Activated naive CD4-positive, alpha-beta T cell treated with anti-CD3 and anti-CD28 coated beads, Interleukin-2, amount 10 ng/mL, durations not matched to agents 7 days and 5 days (primary cell): ENCODE data around the gene NFATC2.
A peak's percentile ranks its signal among the peaks of the same experiment; 100 is the strongest.

Source experiments
- CTCF ChIA-PET: fragments of 350-600 bp; sonication (Branson Sonifier 250); formaldehyde crosslinking; loops from one replicate; lab custom pipeline; 2021; ENCODE audit warnings: antibody characterized with exemption; lab: Charles Lee
- DNase-seq: peaks from one replicate; pipeline ENCODE4 v3.0.0-alpha.2; 2020
- H3K27ac Mint-ChIP-seq: one replicate; pipeline ENCODE4 v1.8.0; 2021; ENCODE audit warnings: mild to moderate bottlenecking, moderate library complexity, mixed read lengths
- H3K27me3 Mint-ChIP-seq: one replicate; pipeline ENCODE4 v1.8.0; 2021; ENCODE audit warnings: mild to moderate bottlenecking, mixed read lengths
- H3K36me3 Mint-ChIP-seq: one replicate; pipeline ENCODE4 v1.8.0; 2021; ENCODE audit warnings: mixed read lengths
- H3K4me1 Mint-ChIP-seq: one replicate; pipeline ENCODE4 v1.8.0; 2021; ENCODE audit warnings: mixed read lengths
- H3K4me3 Mint-ChIP-seq: one replicate; pipeline ENCODE4 v1.8.0; 2021; ENCODE audit warnings: mild to moderate bottlenecking, moderate library complexity, mixed read lengths
- H3K9me3 Mint-ChIP-seq: one replicate; pipeline ENCODE4 v1.8.0; 2021; ENCODE audit warnings: mixed read lengths

The NFATC2 gene

DNA sequence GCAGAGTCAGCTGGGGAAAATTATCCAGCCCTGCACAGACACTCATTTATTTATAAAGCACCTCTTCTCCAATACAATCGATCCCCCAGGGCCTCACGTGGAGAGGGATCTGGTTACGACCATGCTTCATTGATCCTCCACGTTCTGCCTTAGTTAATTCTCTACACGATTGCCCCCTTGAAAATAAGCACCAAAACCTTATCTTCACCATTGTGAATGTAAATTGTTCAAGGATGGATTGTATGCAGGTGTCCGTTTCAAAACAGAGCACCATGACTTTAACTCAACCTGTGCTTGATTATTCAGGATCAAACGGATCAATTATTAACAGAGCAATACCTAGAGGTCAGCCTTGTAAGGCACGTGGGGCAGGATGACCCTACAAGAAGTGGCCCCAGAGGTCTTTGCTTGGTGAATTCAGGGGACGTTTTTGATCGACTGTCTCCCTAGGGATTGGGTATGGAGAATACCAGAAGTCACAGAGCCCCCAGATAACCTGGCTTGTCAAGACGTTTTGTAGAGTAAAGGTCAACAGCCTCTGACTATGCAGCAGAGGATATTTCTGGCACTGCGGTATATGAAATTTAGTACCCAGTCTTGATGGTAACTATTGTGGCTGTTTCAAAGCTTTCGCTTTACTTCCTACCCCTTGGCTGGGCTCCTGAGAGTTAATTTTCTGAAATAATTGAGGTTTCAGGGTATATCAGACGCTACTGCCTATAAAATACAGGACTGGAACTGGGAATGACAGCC is 112.1 kb downstream of the NFATC2 start:
- CTCF ChIA-PET = no interaction called here
- Mint-ChIP-seq H3K4me1 (peaks cover 43% of the 10 kb centered on the region), H3K27me3 (no peaks in the 10 kb centered on the region), H3K4me3 (no peak overlapping the region), H3K27ac (no peak overlapping the region), H3K9me3 (no peaks in the 10 kb centered on the region), H3K36me3 (peaks cover 62% of the 10 kb centered on the region)
- no peak for DNase-seq

DNA sequence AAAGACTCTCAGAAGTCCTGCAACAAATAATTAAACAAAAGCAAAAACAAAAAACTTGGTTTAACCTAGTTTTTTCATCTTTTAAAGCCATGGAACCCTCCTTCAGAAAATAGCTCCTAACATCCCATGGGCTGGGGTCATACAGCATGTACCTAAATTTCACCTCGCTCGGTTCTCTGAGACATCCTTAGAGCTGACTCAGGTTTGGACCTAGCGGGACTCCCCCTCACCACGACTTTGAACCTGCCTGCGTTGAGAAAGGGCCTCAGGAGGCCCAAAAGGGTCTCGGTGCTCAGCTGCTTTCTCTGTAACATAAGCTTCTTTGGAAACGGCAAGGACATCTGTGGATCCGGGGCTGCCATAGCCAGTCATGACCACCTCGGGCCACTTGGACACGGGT is 112.8 kb downstream of the NFATC2 start:
- Mint-ChIP-seq H3K27ac (no peak overlapping the region), H3K36me3 (peaks cover 59% of the 10 kb centered on the region), H3K4me3 (no peak overlapping the region), H3K9me3 (no peaks in the 10 kb centered on the region), H3K27me3 (no peaks in the 10 kb centered on the region), H3K4me1 (peaks cover 46% of the 10 kb centered on the region)
- CTCF ChIA-PET = no interaction called here
- no peak for DNase-seq

DNA sequence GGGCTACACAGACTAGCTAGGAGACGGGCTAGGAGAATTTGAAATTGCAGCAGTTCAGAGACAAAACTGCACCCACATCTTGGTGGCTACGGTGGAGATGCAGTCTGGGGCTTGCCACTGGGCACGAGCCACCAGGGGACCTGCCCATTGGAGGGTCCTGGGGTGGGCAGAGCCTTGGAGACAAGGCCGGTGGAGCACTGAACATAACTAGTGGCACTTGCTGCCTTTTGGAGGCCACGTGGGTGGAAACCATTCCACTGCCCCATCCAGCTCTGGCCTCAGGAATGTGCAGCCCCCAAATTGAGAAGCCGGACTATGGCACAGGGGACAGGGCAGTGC is 113.4 kb downstream of the NFATC2 start:
- Mint-ChIP-seq H3K27me3 (no peaks in the 10 kb centered on the region), H3K36me3 (peaks cover 58% of the 10 kb centered on the region), H3K9me3 (no peaks in the 10 kb centered on the region), H3K27ac (no peak overlapping the region), H3K4me3 (no peak overlapping the region), H3K4me1 (peaks cover 50% of the 10 kb centered on the region)
- CTCF ChIA-PET = no interaction called here
- DNase-seq = no peak

DNA sequence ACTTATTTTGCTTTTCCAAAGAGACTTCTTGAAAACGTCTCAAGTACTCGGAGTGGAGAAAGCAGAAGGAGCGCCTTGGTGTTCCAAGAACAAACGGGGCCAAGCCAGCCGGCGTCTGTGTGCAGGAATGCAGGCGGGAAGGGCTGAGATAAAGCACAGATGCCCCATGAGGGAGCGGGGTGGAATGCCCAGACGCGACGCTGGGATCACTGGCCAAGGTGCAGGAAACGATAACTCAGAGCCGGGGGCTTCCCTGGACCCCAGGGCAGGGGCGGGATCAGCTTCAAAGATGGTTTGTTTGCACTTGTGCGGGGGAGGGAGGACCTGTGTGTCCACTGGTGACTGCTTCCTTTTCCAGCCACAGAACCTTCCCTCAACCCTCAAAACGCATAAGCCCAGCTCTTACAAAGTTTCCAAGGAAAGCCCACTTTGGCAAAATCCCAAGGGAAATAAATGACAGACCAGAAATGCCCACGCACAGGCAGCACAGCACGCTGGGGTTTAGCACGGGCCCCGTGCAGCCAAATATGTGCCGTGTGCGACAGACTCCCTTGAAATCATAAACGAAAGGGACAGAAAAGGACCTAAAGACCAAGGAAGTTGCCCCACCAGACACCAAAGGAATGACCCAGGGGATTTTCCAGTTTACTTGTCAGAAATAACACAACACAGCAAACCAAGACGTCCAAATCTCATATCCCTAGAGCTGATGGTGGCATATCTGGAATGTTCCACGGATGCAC is 113.9 kb downstream of the NFATC2 start:
- Mint-ChIP-seq H3K4me1 (peaks cover 55% of the 10 kb centered on the region), H3K9me3 (no peaks in the 10 kb centered on the region), H3K36me3 (peaks cover 63% of the 10 kb centered on the region), H3K27me3 (no peaks in the 10 kb centered on the region), H3K4me3 (no peak overlapping the region), H3K27ac (no peak overlapping the region)
- CTCF ChIA-PET = no interaction called here
- DNase-seq = no peak

DNA sequence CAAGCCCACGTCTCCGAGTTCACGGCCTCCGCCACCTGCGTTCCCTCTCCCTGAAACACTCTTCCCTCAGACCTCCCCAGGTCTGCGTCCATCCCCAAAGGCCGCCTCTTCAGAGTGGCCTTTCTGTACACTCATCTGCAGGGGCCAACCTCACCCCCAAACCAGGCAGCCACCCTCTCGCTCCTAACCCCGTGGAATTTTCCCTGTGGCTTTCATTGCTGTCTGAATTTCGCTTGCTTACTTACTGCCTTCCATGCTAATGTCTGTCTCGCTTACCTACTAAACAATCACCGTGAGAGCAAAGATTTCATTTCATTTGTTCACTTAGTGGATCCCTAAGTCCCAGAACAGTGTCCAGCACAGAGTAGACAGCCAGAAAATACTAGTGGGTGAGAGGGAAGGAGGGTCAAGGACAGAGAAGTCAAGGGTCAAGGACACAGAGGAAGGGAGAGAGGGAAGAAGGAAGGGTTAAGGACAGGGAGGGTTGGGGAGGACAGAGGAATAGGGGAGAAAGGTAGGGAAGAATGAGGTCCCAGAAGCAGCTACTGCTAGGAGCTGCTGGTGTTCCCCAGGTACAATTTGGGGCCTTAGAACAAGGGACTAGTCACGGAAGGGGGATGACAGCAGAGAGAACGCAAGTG is 114.7 kb downstream of the NFATC2 start:
- peaks cover 51% of the 10 kb centered on the region for H3K4me1 Mint-ChIP-seq
- no peaks in the 10 kb centered on the region for H3K9me3 Mint-ChIP-seq
- DNase-seq = no peak
- peak overlapping the region; percentile 46 for H3K27ac Mint-ChIP-seq
- CTCF ChIA-PET = no interaction called here
- no peaks in the 10 kb centered on the region for H3K27me3 Mint-ChIP-seq
- H3K4me3 Mint-ChIP-seq = no peak overlapping the region
- H3K36me3 Mint-ChIP-seq = peaks cover 58% of the 10 kb centered on the region

DNA sequence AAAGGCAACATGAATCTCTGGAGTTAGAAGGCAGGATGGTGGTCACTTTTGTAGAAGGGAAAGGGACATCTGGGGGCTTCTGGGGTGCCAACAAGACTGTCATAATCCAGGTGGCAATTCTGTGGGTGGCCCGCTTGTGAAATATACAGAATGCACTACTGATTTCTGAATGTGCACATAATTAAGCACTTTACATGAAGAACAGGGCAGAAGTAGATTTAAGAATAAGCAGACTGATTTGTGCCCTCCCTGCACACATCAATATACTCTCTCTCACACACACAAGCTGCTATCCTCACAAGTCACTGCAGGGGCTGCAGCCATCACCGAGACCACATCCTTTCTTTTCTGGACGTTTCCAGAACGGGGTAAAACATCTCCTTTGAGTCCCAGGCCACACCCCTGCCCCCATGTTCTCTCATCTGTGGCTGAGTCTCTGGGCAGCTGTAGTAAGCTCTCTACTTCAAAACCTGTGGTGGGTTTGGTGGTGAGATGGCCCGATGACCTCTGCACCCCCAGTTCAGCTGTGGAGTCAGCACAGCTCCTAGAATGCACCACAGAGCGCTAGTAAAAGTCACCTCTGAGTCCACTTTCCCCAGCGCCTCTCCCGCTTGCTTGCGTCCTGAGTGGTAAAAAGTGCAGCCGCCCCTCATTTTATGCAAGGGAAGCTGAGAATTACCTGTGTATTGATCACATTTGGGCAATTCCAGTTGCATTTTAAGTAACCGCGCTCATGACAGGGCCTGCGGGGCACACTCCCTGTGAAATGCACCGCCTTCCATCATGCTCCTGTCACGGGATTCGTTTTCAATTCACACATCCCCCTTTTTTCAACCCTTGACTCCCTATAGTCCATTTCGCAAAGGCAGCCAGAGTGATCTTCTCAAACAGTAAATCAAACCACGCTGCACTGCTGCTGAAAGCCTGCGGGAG is 115.5 kb downstream of the NFATC2 start:
- no peak for DNase-seq
- Mint-ChIP-seq H3K4me1 (peaks cover 44% of the 10 kb centered on the region), H3K36me3 (peaks cover 57% of the 10 kb centered on the region), H3K27me3 (no peaks in the 10 kb centered on the region), H3K27ac (peak overlapping the region; percentile 37), H3K9me3 (no peaks in the 10 kb centered on the region), H3K4me3 (no peak overlapping the region)
- CTCF ChIA-PET = interaction anchor here (0.7 to 1.0 kb wide), 2 partner anchors 10 to 60 kb away, joined by 3 to 4 read pairs; no protein-coding TSS in a partner anchor

DNA sequence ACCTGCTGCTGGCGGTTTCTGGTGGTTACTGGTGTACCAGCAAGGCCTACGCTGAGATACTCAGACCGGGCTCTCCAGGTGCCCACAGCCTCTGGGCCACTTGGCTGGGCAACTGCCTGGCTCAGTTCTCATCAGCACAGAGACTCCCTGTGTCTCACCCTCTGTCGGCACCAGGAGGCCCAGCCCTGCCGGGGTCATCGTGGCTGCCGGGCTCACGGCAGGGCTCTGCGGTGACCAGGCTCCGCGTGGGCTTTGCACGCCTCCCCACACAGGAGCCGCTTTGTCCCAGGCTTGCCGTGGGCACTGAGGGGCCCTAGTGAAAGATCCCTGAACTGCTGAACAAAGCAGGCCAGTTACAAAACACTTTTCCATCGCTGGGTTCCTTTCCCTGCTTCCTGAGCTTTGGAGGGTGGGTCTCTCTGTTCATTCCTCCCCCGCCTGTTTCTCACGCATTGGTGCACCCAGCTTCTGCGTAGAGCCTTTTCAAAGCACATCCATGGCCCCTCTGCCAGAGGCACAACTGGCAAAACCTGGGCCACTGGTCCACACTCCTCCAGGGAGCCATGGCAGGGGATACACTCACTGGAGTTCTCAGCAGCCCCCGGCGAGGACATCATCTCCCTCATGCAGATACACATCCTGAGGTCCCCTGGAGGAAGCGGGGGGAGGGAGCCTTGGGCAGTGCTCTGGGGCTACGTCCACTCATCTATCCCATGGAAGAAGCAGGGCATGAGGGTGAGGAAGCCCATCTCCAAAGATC is 117.0 kb downstream of the NFATC2 start:
- CTCF ChIA-PET = interaction anchor here (0.7 kb wide), 1 partner anchor 58 kb away, joined by 4 read pairs; no protein-coding TSS in a partner anchor
- Mint-ChIP-seq H3K9me3 (no peaks in the 10 kb centered on the region), H3K4me3 (no peak overlapping the region), H3K36me3 (peaks cover 53% of the 10 kb centered on the region), H3K4me1 (peaks cover 35% of the 10 kb centered on the region), H3K27me3 (no peaks in the 10 kb centered on the region), H3K27ac (no peak overlapping the region)
- no peak for DNase-seq

DNA sequence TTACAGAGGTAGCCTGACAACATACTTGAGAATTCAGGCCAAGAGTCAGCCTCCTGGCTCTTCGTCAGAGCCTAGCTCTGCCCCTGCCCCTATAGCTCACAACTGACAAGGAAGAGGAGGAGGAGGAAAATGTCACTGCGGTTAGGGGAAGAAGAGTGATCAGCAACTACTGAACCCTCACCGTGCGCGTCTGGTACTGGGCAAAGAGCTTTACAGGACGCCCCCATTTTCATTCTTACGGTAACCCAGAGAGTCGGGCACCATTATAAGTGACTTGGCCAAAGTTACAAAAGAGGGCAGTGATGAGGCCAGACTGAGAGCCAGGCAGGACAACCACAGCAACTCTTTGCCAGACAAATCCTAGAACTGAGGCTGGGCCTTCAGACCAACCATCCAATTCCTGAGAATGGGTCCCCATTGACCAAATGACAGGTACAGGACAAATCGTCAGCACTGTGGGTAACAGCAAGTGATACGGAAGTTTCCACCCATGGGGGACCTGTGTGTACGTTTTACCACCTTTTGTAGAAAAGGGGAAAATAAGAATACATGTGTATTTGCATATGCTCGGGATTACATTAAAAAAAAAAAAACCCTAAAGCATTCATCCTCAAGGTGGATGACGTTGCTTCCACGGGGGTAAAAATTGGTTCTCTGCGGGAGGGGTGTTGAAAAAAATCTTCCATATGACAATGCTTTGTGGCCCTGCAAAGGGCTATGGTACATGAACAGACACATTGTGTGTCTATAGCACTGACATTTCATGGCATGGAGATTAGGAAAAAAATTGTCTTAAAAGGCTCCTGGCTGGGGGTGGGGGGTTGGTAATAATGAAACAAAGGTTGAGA is 118.0 kb downstream of the NFATC2 start:
- Mint-ChIP-seq H3K27ac (peak overlapping the region; percentile 70), H3K36me3 (peaks cover 58% of the 10 kb centered on the region), H3K27me3 (no peaks in the 10 kb centered on the region), H3K4me3 (no peak overlapping the region), H3K4me1 (peaks cover 43% of the 10 kb centered on the region), H3K9me3 (no peaks in the 10 kb centered on the region)
- CTCF ChIA-PET = interaction anchor here (0.9 to 1.1 kb wide), 2 partner anchors 23 to 39 kb away, joined by 3 to 5 read pairs; no protein-coding TSS in a partner anchor
- DNase-seq = no peak

DNA sequence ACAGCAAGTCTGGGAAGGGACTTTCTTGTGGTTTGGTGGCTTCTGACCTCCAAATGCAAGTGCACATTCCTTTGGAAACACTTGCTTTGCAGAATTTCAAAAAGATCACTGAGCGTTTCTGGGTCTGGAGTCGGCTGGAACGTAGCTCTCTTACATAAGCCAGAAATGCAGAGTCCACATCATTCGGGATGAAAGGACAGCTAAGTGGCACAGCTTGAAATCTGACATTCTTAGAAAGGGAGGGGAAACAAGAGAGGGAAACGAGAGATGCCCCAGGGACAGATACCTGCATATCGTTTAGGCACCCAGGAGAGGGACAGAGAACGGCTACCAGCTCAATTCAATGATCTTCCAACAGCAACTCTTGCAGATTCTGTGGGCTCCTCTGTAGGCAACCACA is 118.7 kb downstream of the NFATC2 start:
- H3K4me1 Mint-ChIP-seq = peaks cover 46% of the 10 kb centered on the region
- no peaks in the 10 kb centered on the region for H3K27me3 Mint-ChIP-seq
- peak overlapping the region; percentile 70 for H3K27ac Mint-ChIP-seq
- no peaks in the 10 kb centered on the region for H3K9me3 Mint-ChIP-seq
- H3K36me3 Mint-ChIP-seq = peaks cover 58% of the 10 kb centered on the region
- CTCF ChIA-PET = interaction anchor here (0.9 to 1.1 kb wide), 2 partner anchors 22 to 38 kb away, joined by 3 to 5 read pairs; no protein-coding TSS in a partner anchor
- DNase-seq = no peak
- H3K4me3 Mint-ChIP-seq = no peak overlapping the region

DNA sequence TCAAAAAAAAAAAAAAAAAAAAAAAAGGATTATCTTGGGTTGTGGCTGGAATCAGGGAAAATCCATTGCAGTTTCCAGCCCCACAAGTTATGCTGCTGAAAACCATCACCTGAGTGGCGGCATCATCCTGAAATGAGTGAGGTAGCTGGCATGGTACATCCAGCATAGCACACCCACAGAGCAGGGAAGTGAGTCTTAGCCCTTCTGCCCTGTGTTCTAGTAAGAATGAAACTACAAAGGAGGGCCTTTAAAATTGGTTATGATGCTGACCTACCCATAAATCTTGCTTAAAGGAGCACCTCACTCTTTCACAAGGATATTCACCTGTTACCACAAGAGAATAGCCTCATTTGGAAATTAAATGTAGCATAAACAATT is 119.2 kb downstream of the NFATC2 start:
- Mint-ChIP-seq H3K36me3 (peaks cover 60% of the 10 kb centered on the region), H3K27ac (no peak overlapping the region), H3K9me3 (no peaks in the 10 kb centered on the region), H3K27me3 (no peaks in the 10 kb centered on the region), H3K4me1 (peaks cover 46% of the 10 kb centered on the region), H3K4me3 (no peak overlapping the region)
- DNase-seq = no peak
- CTCF ChIA-PET = interaction anchor here (0.9 to 1.1 kb wide), 3 partner anchors 22 to 38 kb away, joined by 3 to 5 read pairs (median 4); no protein-coding TSS in a partner anchor

DNA sequence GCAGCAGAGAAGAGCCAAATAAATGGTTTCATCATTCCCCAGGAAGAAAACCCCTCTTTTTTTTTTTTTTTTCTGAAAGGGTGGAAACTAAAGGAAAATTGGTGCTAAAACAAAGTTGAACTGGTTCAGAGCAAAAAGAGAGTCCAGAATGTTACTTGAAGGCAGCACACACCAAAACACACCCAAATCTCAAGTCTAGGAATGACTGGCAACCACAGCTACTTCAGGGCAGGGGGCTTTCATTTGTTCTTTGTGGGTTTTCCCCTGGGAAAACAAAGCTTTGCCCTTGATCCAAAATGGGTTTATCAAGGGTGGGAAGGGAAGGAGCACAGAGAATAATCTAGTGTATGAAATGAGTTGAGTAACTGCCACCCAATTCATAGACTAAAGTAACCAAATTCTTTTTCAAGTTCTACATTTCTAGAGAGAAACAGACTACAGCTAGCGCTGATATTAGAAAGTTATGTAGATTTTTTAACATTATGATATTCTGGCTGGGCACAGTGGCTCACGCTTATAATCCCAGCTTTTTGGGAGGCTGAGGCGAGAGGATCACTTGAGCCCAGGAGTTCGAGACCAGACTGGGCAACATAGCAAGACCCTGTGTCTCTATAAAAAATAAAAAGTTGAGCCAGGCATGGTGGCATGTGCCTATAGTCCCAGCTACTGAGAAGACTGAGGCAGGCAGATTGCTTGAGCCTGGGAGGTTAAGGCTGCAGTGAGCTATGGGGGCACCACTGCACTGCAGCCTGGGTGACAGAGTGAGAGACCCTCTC is 119.8 kb downstream of the NFATC2 start:
- CTCF ChIA-PET = interaction anchor here (1.1 kb wide), 1 partner anchor 37 kb away, joined by 4 read pairs; no protein-coding TSS in a partner anchor
- DNase-seq = no peak
- Mint-ChIP-seq H3K27me3 (no peaks in the 10 kb centered on the region), H3K4me1 (peaks cover 45% of the 10 kb centered on the region), H3K4me3 (no peak overlapping the region), H3K9me3 (no peaks in the 10 kb centered on the region), H3K27ac (no peak overlapping the region), H3K36me3 (peaks cover 61% of the 10 kb centered on the region)

DNA sequence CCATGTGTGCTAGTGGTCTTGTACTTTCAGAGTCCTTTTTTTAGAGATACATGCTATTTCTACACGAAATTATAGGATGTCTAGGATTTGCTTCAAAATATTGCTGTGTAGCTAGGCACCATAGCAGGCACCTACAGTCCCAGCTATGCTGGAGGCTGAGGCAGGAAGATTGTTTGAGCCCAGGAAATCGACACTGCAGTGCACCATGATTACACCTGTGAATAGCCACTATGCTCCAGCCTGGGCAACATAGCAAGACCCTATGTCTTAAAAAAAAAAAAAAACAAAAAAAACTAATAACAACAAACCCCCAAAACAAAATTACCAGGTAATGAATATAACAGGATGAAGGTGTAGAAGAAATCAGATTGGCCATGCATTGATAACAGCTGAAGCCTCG is 121.7 kb downstream of the NFATC2 start:
- Mint-ChIP-seq H3K27me3 (no peaks in the 10 kb centered on the region), H3K4me1 (peaks cover 49% of the 10 kb centered on the region), H3K27ac (no peak overlapping the region), H3K9me3 (no peaks in the 10 kb centered on the region), H3K36me3 (peaks cover 64% of the 10 kb centered on the region), H3K4me3 (no peak overlapping the region)
- CTCF ChIA-PET = no interaction called here
- no peak for DNase-seq
